ENCODE data around the gene CHID1. TPM values are rescaled to one million over a fixed set of nuclear protein-coding genes. Genes with fewer than 3 reads are reported as not detected.

Gene CHID1
- total RNA-seq, 1 donor from 2014 or later, result 88.3 TPM

GRCh38 chr11:932435-932834 is 21.8 kb upstream of the CHID1 start:
- H3K4me1 Mint-ChIP-seq, result peaks cover 19% of the 10 kb centered on the region
- TF ChIP-seq CTCF (IDR thresholded peaks at IDR 0.05; ENCODE audit: unreplicated experiment), result no peak
- H3K27ac Mint-ChIP-seq, result peak overlapping the region; percentile 51
- DNase-seq (ENCODE audit: low spot score in 2 of 2, unreplicated experiment in 2 of 2), result no peak
- no peaks in the 10 kb centered on the region for H3K9me3 Mint-ChIP-seq
- H3K36me3 Mint-ChIP-seq, result peaks cover 3% of the 10 kb centered on the region
- H3K4me3 Mint-ChIP-seq, result no peak overlapping the region
- no peaks in the 10 kb centered on the region for H3K27me3 Mint-ChIP-seq (ENCODE audit: low read depth)

GRCh38 chr11:931385-931784 is 20.8 kb upstream of the CHID1 start:
- Mint-ChIP-seq H3K4me3 (no peak overlapping the region), H3K4me1 (peaks cover 26% of the 10 kb centered on the region), H3K27ac (no peak overlapping the region), H3K27me3 (ENCODE audit: low read depth) (no peaks in the 10 kb centered on the region), H3K9me3 (no peaks in the 10 kb centered on the region), H3K36me3 (no peaks in the 10 kb centered on the region)
- no peak for DNase-seq (ENCODE audit: low spot score in 2 of 2, unreplicated experiment in 2 of 2)
- no peak for TF ChIP-seq CTCF (IDR thresholded peaks at IDR 0.05; ENCODE audit: unreplicated experiment)

- no peaks in the 10 kb centered on the region for H3K9me3 Mint-ChIP-seq
- H3K36me3 Mint-ChIP-seq, result no peaks in the 10 kb centered on the region
- DNase-seq (ENCODE audit: low spot score in 2 of 2, unreplicated experiment in 2 of 2), result no peak
- H3K27ac Mint-ChIP-seq, result no peak overlapping the region
- peaks cover 27% of the 10 kb centered on the region for H3K4me1 Mint-ChIP-seq
- H3K27me3 Mint-ChIP-seq (ENCODE audit: low read depth), result no peaks in the 10 kb centered on the region
- no peak overlapping the region for H3K4me3 Mint-ChIP-seq
- TF ChIP-seq CTCF (IDR thresholded peaks at IDR 0.05; ENCODE audit: unreplicated experiment), result no peak
These were observed 18.8 kb upstream of the CHID1 start for GRCh38 chr11:929405-929804.

GRCh38 chr11:928786-929185 is 18.2 kb upstream of the CHID1 start:
- no peak for DNase-seq (ENCODE audit: low spot score in 2 of 2, unreplicated experiment in 2 of 2)
- H3K9me3 Mint-ChIP-seq, result no peaks in the 10 kb centered on the region
- peak overlapping the region; percentile 4 for H3K4me3 Mint-ChIP-seq
- no peak for TF ChIP-seq CTCF (IDR thresholded peaks at IDR 0.05; ENCODE audit: unreplicated experiment)
- peak overlapping the region; percentile 43 for H3K27ac Mint-ChIP-seq
- H3K36me3 Mint-ChIP-seq, result no peaks in the 10 kb centered on the region
- H3K27me3 Mint-ChIP-seq (ENCODE audit: low read depth), result no peaks in the 10 kb centered on the region
- peaks cover 27% of the 10 kb centered on the region for H3K4me1 Mint-ChIP-seq

- DNase-seq (ENCODE audit: low spot score in 2 of 2, unreplicated experiment in 2 of 2), result no peak
- no peak for TF ChIP-seq CTCF (IDR thresholded peaks at IDR 0.05; ENCODE audit: unreplicated experiment)
- peak overlapping the region; percentile 17 for H3K4me3 Mint-ChIP-seq
- peak overlapping the region; percentile 39 for H3K27ac Mint-ChIP-seq
- H3K27me3 Mint-ChIP-seq (ENCODE audit: low read depth), result no peaks in the 10 kb centered on the region
- no peaks in the 10 kb centered on the region for H3K36me3 Mint-ChIP-seq
- peaks cover 27% of the 10 kb centered on the region for H3K4me1 Mint-ChIP-seq
- H3K9me3 Mint-ChIP-seq, result no peaks in the 10 kb centered on the region
These were observed 17.3 kb upstream of the CHID1 start for GRCh38 chr11:927871-928270.

GRCh38 chr11:926341-926916 is 15.8 kb upstream of the CHID1 start:
- peak in 1 of 2 experiments; percentile 49 for DNase-seq (ENCODE audit: low spot score in 2 of 2, unreplicated experiment in 2 of 2)
- TF ChIP-seq CTCF (IDR thresholded peaks at IDR 0.05; ENCODE audit: unreplicated experiment), result no peak
- Mint-ChIP-seq H3K27ac (peak overlapping the region; percentile 90), H3K4me3 (peak overlapping the region; percentile 87), H3K36me3 (no peaks in the 10 kb centered on the region), H3K4me1 (peaks cover 23% of the 10 kb centered on the region), H3K9me3 (no peaks in the 10 kb centered on the region), H3K27me3 (ENCODE audit: low read depth) (no peaks in the 10 kb centered on the region)
